ENCODE results near the gene GNL3.

The GNL3 gene

DNA sequence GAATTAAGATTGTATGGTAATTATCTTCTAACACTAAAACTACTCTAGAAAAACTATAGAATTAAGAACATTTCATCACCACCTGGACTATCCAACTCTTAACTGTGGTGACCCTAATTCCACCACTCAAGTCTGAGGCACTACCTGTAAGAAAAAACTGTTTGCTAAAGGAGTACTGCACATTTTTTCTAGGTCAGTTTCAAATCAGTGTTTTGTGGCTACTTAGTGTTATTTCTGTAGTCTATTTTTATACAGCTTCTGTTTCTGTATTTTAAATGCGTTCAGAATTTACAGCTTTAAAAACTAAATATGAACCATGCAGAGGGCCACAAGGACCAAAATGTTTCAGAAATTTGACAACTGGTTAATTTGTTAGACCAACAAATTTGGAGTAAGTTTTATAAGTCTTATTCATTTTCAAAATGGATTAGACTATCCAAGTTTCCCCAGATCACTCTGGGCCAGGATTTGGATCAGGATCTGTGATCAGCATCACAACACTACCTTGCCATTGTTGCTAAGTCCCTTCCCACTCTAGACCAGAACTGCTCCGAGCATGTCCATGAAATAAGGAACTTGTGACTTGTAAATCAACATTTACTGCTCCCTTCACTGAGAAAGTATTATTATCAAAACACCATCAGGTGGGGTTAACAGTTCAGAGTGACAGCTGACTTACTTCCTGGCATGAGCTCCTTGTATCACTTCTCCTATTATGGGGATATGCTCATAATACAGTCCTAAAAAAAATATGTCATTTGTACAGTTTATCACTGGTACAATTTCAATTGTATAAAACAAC lies 11.2 kb downstream of the GNL3 start:
- no peak for TF ChIP-seq POLR2A (IDR thresholded peaks at IDR 0.05; ENCODE audit: low read depth, low read length)
- FAIRE-seq (no peak), DNase-seq (ENCODE audit: insufficient read length, low spot score) (no peak)

GRCh38 chr3:52697632-52697965 lies 11.8 kb downstream of the GNL3 start:
- TF ChIP-seq POLR2A (IDR thresholded peaks at IDR 0.05; ENCODE audit: low read depth, low read length): no peak
- FAIRE-seq (no peak), DNase-seq (ENCODE audit: insufficient read length, low spot score) (no peak)

DNA sequence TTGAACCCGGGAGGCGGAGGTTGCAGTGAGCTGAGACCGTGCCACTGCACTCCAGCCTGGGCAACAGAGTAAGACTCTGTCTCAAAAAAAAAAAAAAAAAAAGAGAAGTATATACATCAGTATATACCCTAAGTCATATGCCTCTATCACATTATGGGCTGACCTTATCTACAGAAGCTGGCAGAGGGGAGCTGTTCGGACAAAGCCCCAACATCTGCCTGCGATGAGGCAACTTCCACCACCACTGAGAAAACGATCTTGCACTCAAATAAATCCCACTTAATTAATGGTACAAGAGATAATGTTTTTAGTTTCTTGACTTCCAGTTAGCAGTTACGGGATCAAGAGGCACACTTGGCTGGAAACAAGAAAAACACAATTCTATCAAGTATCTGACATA lies 17.5 kb downstream of the GNL3 start:
- DNase-seq (ENCODE audit: insufficient read length, low spot score): no peak
- no peak for TF ChIP-seq POLR2A (IDR thresholded peaks at IDR 0.05; ENCODE audit: low read depth, low read length)
- no peak for FAIRE-seq

GRCh38 chr3:52704611-52705437 lies 19.0 kb downstream of the GNL3 start:
- TF ChIP-seq POLR2A (IDR thresholded peaks at IDR 0.05; ENCODE audit: low read depth, low read length): no peak
- FAIRE-seq: no peak
- peak; percentile 32 for DNase-seq (ENCODE audit: insufficient read length, low spot score)

- TF ChIP-seq POLR2A (IDR thresholded peaks at IDR 0.05; ENCODE audit: low read depth, low read length): no peak
- FAIRE-seq: no peak
- DNase-seq (ENCODE audit: insufficient read length, low spot score): no peak
Measured at GRCh38 chr3:52705438-52705687, 19.5 kb downstream of the GNL3 start.

- FAIRE-seq (no peak), DNase-seq (ENCODE audit: insufficient read length, low spot score) (peak; percentile 83)
- peak; percentile 94 for TF ChIP-seq POLR2A (IDR thresholded peaks at IDR 0.05; ENCODE audit: low read depth, low read length)
Measured at GRCh38 chr3:52705688-52706686, 20.2 kb downstream of the GNL3 start, which contains the start of the genes GLT8D1 and SPCS1. GLT8D1 (minus strand) TSS chr3:52705791; CDS start chr3:52700460, 5,331 bp downstream. SPCS1 (plus strand) TSS chr3:52706106; CDS start chr3:52706247, 141 bp downstream.

DNA sequence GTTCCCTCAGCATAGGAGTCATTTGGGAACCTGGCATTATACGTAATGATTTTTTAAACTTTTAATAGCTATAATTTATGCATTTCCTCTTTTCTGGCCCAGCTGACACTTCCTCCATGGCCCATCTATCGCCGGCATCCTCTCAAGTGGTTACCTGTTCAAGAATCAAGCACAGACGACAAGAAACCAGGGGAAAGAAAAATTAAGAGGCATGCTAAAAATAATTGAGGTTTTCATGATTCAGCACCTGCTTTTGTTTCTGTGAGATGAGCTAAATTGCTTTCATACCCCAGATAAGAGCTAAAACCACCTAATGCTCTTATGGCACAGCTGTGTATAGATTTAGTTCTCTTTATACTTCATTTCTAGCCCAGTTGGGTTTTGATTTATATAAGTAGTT lies 21.8 kb downstream of the GNL3 start:
- DNase-seq (ENCODE audit: insufficient read length, low spot score): no peak
- FAIRE-seq: no peak
- TF ChIP-seq POLR2A (IDR thresholded peaks at IDR 0.05; ENCODE audit: low read depth, low read length): no peak

GRCh38 chr3:52710512-52710911 lies 24.7 kb downstream of the GNL3 start:
- DNase-seq (ENCODE audit: insufficient read length, low spot score): no peak
- no peak for FAIRE-seq
- no peak for TF ChIP-seq POLR2A (IDR thresholded peaks at IDR 0.05; ENCODE audit: low read depth, low read length)

- TF ChIP-seq POLR2A (IDR thresholded peaks at IDR 0.05; ENCODE audit: low read depth, low read length): no peak
- DNase-seq (ENCODE audit: insufficient read length, low spot score) (no peak), FAIRE-seq (no peak)
Measured at GRCh38 chr3:52712291-52713212, 26.7 kb downstream of the GNL3 start.

GRCh38 chr3:52714335-52715302 lies 28.8 kb downstream of the GNL3 start:
- no peak for DNase-seq (ENCODE audit: insufficient read length, low spot score)
- TF ChIP-seq POLR2A (IDR thresholded peaks at IDR 0.05; ENCODE audit: low read depth, low read length): no peak
- FAIRE-seq: no peak

GRCh38 chr3:52715714-52716305 lies 30.0 kb downstream of the GNL3 start:
- FAIRE-seq (no peak), DNase-seq (ENCODE audit: insufficient read length, low spot score) (no peak)
- no peak for TF ChIP-seq POLR2A (IDR thresholded peaks at IDR 0.05; ENCODE audit: low read depth, low read length)

Measured in H54 (cell line).